ENCODE data around the gene SPPL2C. TPM values are rescaled to one million over a fixed set of nuclear protein-coding genes. Genes with fewer than 3 reads are reported as not detected.

SPPL2C gene
- total RNA-seq, 4 donors from 2014 or later, result not detected

DNA sequence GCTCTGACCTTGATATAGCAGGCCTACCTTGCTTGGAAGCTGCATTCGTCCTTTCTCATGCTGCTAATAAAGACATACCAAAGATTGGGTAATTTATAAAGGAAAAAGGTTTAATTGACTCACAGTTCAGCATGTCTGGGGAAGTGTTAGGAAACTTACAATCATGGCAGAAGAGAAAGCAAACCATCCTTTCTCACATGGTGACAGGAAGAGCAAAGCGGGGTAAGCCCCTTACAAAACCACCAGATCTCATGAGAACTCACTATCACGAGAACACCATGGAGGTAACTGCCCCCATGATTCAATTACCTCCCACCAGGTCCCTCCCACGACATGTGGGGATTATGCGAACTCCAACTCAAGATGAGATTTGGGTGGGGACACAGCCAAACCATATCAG, 43.7 kb downstream of the SPPL2C start:
- DNase-seq (ENCODE audit: low spot score) (no peak), ATAC-seq (ENCODE audit: low FRiP score) (no peak)
- TF ChIP-seq, protein P1, sequence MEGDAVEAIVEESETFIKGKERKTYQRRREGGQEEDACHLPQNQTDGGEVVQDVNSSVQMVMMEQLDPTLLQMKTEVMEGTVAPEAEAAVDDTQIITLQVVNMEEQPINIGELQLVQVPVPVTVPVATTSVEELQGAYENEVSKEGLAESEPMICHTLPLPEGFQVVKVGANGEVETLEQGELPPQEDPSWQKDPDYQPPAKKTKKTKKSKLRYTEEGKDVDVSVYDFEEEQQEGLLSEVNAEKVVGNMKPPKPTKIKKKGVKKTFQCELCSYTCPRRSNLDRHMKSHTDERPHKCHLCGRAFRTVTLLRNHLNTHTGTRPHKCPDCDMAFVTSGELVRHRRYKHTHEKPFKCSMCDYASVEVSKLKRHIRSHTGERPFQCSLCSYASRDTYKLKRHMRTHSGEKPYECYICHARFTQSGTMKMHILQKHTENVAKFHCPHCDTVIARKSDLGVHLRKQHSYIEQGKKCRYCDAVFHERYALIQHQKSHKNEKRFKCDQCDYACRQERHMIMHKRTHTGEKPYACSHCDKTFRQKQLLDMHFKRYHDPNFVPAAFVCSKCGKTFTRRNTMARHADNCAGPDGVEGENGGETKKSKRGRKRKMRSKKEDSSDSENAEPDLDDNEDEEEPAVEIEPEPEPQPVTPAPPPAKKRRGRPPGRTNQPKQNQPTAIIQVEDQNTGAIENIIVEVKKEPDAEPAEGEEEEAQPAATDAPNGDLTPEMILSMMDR (IDR thresholded peaks at IDR 0.05), result no peak

DNA sequence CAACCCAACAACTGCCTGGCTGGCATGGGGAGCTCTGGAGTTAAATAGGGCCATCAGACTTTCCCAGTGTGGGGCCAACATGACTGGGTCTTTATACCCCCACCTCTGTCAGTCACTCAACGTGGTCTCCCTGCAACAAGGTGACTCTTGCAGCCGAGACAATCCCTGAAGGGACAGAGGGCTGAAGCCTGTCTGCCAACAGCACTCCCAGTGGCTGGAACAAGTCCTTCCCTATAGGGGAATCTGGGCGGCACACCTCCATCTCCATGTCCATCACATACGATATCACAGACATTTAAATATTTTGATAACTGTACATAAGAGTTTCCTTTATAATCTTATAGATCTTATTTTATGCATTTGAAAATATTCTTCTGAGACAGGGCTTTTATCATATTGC, 44.9 kb downstream of the SPPL2C start:
- ATAC-seq (ENCODE audit: low FRiP score), result no peak
- no peak for DNase-seq (ENCODE audit: low spot score)
- TF ChIP-seq, protein P1 (IDR thresholded peaks at IDR 0.05), result no peak

DNA sequence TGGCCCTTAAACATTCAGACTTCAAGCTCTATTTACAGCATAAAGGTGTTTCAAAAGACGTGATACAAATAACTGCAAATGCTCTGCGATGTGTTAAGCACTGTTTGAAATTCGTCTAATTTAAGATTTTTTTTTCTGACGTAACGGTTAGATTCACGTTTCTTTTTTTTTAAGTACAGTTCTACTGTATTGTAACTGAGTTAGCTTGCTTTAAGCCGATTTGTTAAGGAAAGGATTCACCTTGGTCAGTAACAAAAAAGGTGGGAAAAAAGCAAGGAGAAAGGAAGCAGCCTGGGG, 49.0 kb downstream of the SPPL2C start:
- no peak for DNase-seq (ENCODE audit: low spot score)
- TF ChIP-seq, protein P1 (IDR thresholded peaks at IDR 0.05), result no peak
- no peak for ATAC-seq (ENCODE audit: low FRiP score)

DNA sequence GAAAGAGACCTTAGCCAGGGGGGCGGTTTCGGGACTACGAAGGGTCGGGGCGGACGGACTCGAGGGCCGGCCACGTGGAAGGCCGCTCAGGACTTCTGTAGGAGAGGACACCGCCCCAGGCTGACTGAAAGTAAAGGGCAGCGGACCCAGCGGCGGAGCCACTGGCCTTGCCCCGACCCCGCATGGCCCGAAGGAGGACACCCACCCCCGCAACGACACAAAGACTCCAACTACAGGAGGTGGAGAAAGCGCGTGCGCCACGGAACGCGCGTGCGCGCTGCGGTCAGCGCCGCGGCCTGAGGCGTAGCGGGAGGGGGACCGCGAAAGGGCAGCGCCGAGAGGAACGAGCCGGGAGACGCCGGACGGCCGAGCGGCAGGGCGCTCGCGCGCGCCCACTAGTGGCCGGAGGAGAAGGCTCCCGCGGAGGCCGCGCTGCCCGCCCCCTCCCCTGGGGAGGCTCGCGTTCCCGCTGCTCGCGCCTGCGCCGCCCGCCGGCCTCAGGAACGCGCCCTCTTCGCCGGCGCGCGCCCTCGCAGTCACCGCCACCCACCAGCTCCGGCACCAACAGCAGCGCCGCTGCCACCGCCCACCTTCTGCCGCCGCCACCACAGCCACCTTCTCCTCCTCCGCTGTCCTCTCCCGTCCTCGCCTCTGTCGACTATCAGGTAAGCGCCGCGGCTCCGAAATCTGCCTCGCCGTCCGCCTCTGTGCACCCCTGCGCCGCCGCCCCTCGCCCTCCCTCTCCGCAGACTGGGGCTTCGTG, 49.5 kb downstream of the SPPL2C start, which contains the start of gene MAPT:
Gene MAPT, plus strand, starts transcription at position 533 of the 763 bp plus-strand sequence. CDS start 67,784 bp downstream, outside the sequence.
- TF ChIP-seq, protein P1 (IDR thresholded peaks at IDR 0.05), result peak in 1 of 3 donors; percentile 72
- DNase-seq (ENCODE audit: low spot score), result peak; percentile 40

DNA sequence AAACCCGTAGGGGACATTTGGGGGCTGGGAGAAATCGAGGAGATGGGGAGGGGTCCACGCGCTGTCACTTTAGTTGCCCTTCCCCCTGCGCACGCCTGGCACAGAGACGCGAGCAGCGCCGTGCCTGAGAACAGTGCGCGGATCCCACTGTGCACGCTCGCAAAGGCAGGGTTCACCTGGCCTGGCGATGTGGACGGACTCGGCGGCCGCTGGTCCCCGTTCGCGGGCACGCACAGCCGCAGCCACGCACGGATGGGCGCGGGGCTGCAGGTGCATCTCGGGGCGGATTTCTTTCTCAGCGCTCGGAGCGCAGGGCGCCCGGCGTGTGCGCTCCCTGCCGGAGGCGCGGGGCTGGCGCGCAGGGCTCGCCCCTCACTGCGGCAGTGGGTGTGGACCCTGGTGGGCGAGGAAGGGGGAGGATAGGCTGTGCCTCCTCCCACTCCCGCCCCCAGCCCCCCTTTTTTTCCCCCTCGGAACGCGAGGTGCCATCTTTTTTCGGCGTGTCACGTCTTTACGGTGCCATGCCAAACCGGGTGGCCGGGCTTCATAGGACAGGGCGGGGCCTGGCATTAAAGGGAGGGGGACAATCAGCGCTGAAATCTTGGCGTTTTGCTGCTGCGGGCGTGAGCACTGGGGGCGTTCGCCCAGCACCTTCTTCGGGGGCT, 50.8 kb downstream of the SPPL2C start:
- DNase-seq (ENCODE audit: low spot score), result no peak
- no peak for ATAC-seq (ENCODE audit: low FRiP score)
- TF ChIP-seq, protein P1 (IDR thresholded peaks at IDR 0.05), result no peak

More for the DNA sequence above, 49.5 kb downstream of the SPPL2C start, which contains the start of gene MAPT:
- peak; percentile 99 for ATAC-seq (ENCODE audit: low FRiP score)

DNA sequence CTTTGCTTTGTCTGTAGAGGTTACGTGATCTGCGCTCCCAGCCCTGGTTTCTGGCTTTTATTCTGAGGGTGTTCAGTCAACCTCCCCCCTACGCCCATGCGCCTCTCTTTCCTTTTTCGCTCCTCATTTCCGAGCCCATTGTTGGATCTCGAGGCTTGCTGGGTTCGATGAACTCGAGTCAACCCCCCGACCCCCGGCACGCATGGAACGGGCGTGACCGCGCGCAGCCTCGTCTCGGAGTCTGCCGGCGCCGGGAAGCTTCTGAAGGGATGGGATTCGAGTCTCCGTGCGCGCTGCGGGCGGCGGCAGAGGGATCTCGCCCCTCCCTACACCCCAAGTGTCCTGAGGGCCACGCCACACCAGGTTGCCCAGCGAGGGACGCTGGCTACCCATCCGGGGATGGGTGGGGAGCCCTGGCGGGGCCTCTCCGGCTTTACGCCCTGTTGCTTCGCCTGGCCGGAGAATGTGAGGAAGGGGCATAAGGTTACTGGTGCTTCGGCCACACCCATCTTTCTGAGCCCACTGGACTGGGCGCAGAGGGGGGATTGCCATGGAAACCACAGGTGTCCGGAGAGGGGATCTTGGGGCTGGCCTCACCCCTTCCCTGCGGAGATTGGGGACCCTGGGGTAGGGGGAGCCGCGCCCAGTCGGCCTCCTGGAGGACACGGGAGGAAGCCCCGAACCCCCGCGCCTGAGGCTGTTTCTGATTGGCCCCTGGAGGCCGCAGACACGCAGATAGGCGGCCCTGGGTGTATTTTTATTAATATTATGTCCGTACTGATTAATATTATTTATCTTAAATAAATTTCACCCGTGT, 51.5 kb downstream of the SPPL2C start:
- TF ChIP-seq, protein P1 (IDR thresholded peaks at IDR 0.05), result no peak
- DNase-seq (ENCODE audit: low spot score) (no peak), ATAC-seq (ENCODE audit: low FRiP score) (no peak)

Other genes starting within 250 kb of the SPPL2C start
- not detected for gene CRHR1, start 60.6 kb upstream of the SPPL2C start, total RNA-seq
- 10 to 100 TPM in 1 of 4 donors, 1 to 10 TPM in 3; 4.3 to 18.2 (median 6.4) TPM for gene MAPT, start 49.7 kb downstream of the SPPL2C start, total RNA-seq
- gene STH, start 154.4 kb downstream of the SPPL2C start, total RNA-seq, result not detected

Measured in omental fat pad (tissue), 4 donors.